ENCODE results near the gene TTF1. TPM values are rescaled to one million over a fixed set of nuclear protein-coding genes. Genes with fewer than 3 reads are reported as not detected.

TTF1 gene
- total and polyA plus RNA-seq, 4 donors, result 10.1 to 17.3 (median 13.3) TPM

GRCh38 chr9:132439153-132439552 lies 32.5 kb upstream of the TTF1 start:
- TF ChIP-seq CTCF (IDR thresholded peaks at IDR 0.05; ENCODE audit: control extremely low read depth, extremely low read depth), result no peak
- 50 to 63% methylated on average over 4 of the region's 4 CpGs for WGBS, 2 donors
- H3K27ac ChIP-seq (ENCODE audit: low read depth in 1 of 2, low read length in 1 of 2), result no peak overlapping the region
- H3K4me1 ChIP-seq (ENCODE audit: control insufficient read depth in 5 of 5, insufficient read depth in 5 of 5, low read length in 5 of 5), result peaks cover 0 to 2% (median 0%) of the 10 kb centered on the region in 5 donors
- peaks cover 0 to 2% (median 0%) of the 10 kb centered on the region in 4 donors for H3K9me3 ChIP-seq (ENCODE audit: control insufficient read depth in 4 of 4, insufficient read depth in 3 of 4, low read length in 3 of 4)
- DNase-seq, result no peak
- H3K4me3 ChIP-seq, result no peak overlapping the region
- H3K9ac ChIP-seq (ENCODE audit: insufficient read depth in 1 of 2, low read length in 2 of 2), result no peak overlapping the region
- H3K36me3 ChIP-seq (ENCODE audit: control insufficient read depth in 4 of 4, insufficient read depth in 4 of 4, low read length in 4 of 4), result no peaks in the 10 kb centered on the region
- ATAC-seq (ENCODE audit: insufficient read depth, low FRiP score), result no peak
- peaks cover 0 to 26% (median 25%) of the 10 kb centered on the region in 3 donors for H3K27me3 ChIP-seq (ENCODE audit: control insufficient read depth in 3 of 3, insufficient read depth in 3 of 3, low read length in 2 of 3)

- H3K4me3 ChIP-seq, result no peak overlapping the region
- 56 to 63% methylated on average over 10 of the region's 10 CpGs for WGBS, 2 donors
- H3K27ac ChIP-seq (ENCODE audit: low read depth in 1 of 2, low read length in 1 of 2), result no peak overlapping the region
- H3K27me3 ChIP-seq (ENCODE audit: control insufficient read depth in 3 of 3, insufficient read depth in 3 of 3, low read length in 2 of 3), result peaks cover 0 to 30% (median 7%) of the 10 kb centered on the region in 3 donors
- no peak for TF ChIP-seq CTCF (IDR thresholded peaks at IDR 0.05; ENCODE audit: control extremely low read depth, extremely low read depth)
- H3K9ac ChIP-seq (ENCODE audit: insufficient read depth in 1 of 2, low read length in 2 of 2), result no peak overlapping the region
- H3K9me3 ChIP-seq (ENCODE audit: control insufficient read depth in 4 of 4, insufficient read depth in 3 of 4, low read length in 3 of 4), result peaks cover 0 to 2% (median 0%) of the 10 kb centered on the region in 4 donors
- ATAC-seq (ENCODE audit: insufficient read depth, low FRiP score) (no peak), DNase-seq (no peak)
- H3K36me3 ChIP-seq (ENCODE audit: control insufficient read depth in 4 of 4, insufficient read depth in 4 of 4, low read length in 4 of 4), result no peaks in the 10 kb centered on the region
- no peaks in the 10 kb centered on the region for H3K4me1 ChIP-seq (ENCODE audit: control insufficient read depth in 5 of 5, insufficient read depth in 5 of 5, low read length in 5 of 5)
These were observed 28.2 kb upstream of the TTF1 start for GRCh38 chr9:132434881-132435280.

- Histone ChIP-seq H3K36me3 (ENCODE audit: control insufficient read depth in 4 of 4, insufficient read depth in 4 of 4, low read length in 4 of 4) (no peaks in the 10 kb centered on the region), H3K9me3 (ENCODE audit: control insufficient read depth in 4 of 4, insufficient read depth in 3 of 4, low read length in 3 of 4) (peaks cover 0 to under 1% (median 0%) of the 10 kb centered on the region in 4 donors), H3K9ac (ENCODE audit: insufficient read depth in 1 of 2, low read length in 2 of 2) (no peak overlapping the region), H3K27ac (ENCODE audit: low read depth in 1 of 2, low read length in 1 of 2) (no peak overlapping the region), H3K27me3 (ENCODE audit: control insufficient read depth in 3 of 3, insufficient read depth in 3 of 3, low read length in 2 of 3) (peaks cover 0 to 49% (median 19%) of the 10 kb centered on the region in 3 donors), H3K4me1 (ENCODE audit: control insufficient read depth in 5 of 5, insufficient read depth in 5 of 5, low read length in 5 of 5) (no peaks in the 10 kb centered on the region), H3K4me3 (no peak overlapping the region)
- no peak for ATAC-seq (ENCODE audit: insufficient read depth, low FRiP score)
- no peak for TF ChIP-seq CTCF (IDR thresholded peaks at IDR 0.05; ENCODE audit: control extremely low read depth, extremely low read depth)
- WGBS, 2 donors, result 65 to 71% methylated on average over 1 of the region's 1 CpG
- DNase-seq, result no peak
These were observed 24.4 kb upstream of the TTF1 start for GRCh38 chr9:132430998-132431397.

Data from lung (tissue), 12 donors.